ENCODE results near the gene CNPPD1.

The CNPPD1 gene

GRCh38 chr2:219199470-219200211 is 22.9 kb upstream of the CNPPD1 start:
- H3K9ac ChIP-seq (ENCODE audit: low read length in 5 of 5): no peak overlapping the region
- H3K9me3 ChIP-seq (ENCODE audit: control insufficient read depth in 5 of 5, low read length in 5 of 5): no peaks in the 10 kb centered on the region
- no peaks in the 10 kb centered on the region for H3K36me3 ChIP-seq (ENCODE audit: control insufficient read depth in 5 of 5, insufficient read depth in 5 of 5, low read length in 5 of 5)
- H3K4me1 ChIP-seq (ENCODE audit: control insufficient read depth in 5 of 5, insufficient read depth in 5 of 5, low read length in 5 of 5): peaks cover 0 to 12% (median 7%) of the 10 kb centered on the region in 5 donors
- peaks cover 0 to 3% (median 0%) of the 10 kb centered on the region in 5 donors for H3K27me3 ChIP-seq (ENCODE audit: control insufficient read depth in 5 of 5, insufficient read depth in 4 of 5, low read length in 5 of 5)
- no peak overlapping the region for H3K4me3 ChIP-seq (ENCODE audit: low read depth in 1 of 5, low read length in 5 of 5)
- H3K27ac ChIP-seq (ENCODE audit: low read depth, low read length): no peak overlapping the region

GRCh38 chr2:219198974-219199373 is 22.2 kb upstream of the CNPPD1 start:
- H3K9ac ChIP-seq (ENCODE audit: low read length in 5 of 5): no peak overlapping the region
- H3K4me1 ChIP-seq (ENCODE audit: control insufficient read depth in 5 of 5, insufficient read depth in 5 of 5, low read length in 5 of 5): peaks cover 0 to 12% (median 7%) of the 10 kb centered on the region in 5 donors
- no peaks in the 10 kb centered on the region for H3K36me3 ChIP-seq (ENCODE audit: control insufficient read depth in 5 of 5, insufficient read depth in 5 of 5, low read length in 5 of 5)
- H3K9me3 ChIP-seq (ENCODE audit: control insufficient read depth in 5 of 5, low read length in 5 of 5): no peaks in the 10 kb centered on the region
- no peak overlapping the region for H3K27ac ChIP-seq (ENCODE audit: low read depth, low read length)
- peaks cover 0 to 3% (median 0%) of the 10 kb centered on the region in 5 donors for H3K27me3 ChIP-seq (ENCODE audit: control insufficient read depth in 5 of 5, insufficient read depth in 4 of 5, low read length in 5 of 5)
- no peak overlapping the region for H3K4me3 ChIP-seq (ENCODE audit: low read depth in 1 of 5, low read length in 5 of 5)

- Histone ChIP-seq H3K9ac (ENCODE audit: low read length in 5 of 5) (no peak overlapping the region), H3K36me3 (ENCODE audit: control insufficient read depth in 5 of 5, insufficient read depth in 5 of 5, low read length in 5 of 5) (no peaks in the 10 kb centered on the region), H3K4me1 (ENCODE audit: control insufficient read depth in 5 of 5, insufficient read depth in 5 of 5, low read length in 5 of 5) (peaks cover 0 to 12% (median 7%) of the 10 kb centered on the region in 5 donors), H3K9me3 (ENCODE audit: control insufficient read depth in 5 of 5, low read length in 5 of 5) (no peaks in the 10 kb centered on the region), H3K27me3 (ENCODE audit: control insufficient read depth in 5 of 5, insufficient read depth in 4 of 5, low read length in 5 of 5) (peaks cover 0 to 3% (median 0%) of the 10 kb centered on the region in 5 donors), H3K4me3 (ENCODE audit: low read depth in 1 of 5, low read length in 5 of 5) (no peak overlapping the region), H3K27ac (ENCODE audit: low read depth, low read length) (no peak overlapping the region)
These were observed 20.7 kb upstream of the CNPPD1 start for GRCh38 chr2:219197388-219197787.

GRCh38 chr2:219186754-219187456 is 10.2 kb upstream of the CNPPD1 start:
- Histone ChIP-seq H3K9ac (ENCODE audit: low read length in 5 of 5) (no peak overlapping the region), H3K27ac (ENCODE audit: low read depth, low read length) (no peak overlapping the region), H3K36me3 (ENCODE audit: control insufficient read depth in 5 of 5, insufficient read depth in 5 of 5, low read length in 5 of 5) (peaks cover 12 to 33% (median 30%) of the 10 kb centered on the region in 5 donors), H3K27me3 (ENCODE audit: control insufficient read depth in 5 of 5, insufficient read depth in 4 of 5, low read length in 5 of 5) (no peaks in the 10 kb centered on the region), H3K4me3 (ENCODE audit: low read depth in 1 of 5, low read length in 5 of 5) (no peak overlapping the region), H3K4me1 (ENCODE audit: control insufficient read depth in 5 of 5, insufficient read depth in 5 of 5, low read length in 5 of 5) (peaks cover 0 to 10% (median 0%) of the 10 kb centered on the region in 5 donors), H3K9me3 (ENCODE audit: control insufficient read depth in 5 of 5, low read length in 5 of 5) (no peaks in the 10 kb centered on the region)

- H3K9me3 ChIP-seq (ENCODE audit: control insufficient read depth in 5 of 5, low read length in 5 of 5): no peaks in the 10 kb centered on the region
- no peak overlapping the region for H3K9ac ChIP-seq (ENCODE audit: low read length in 5 of 5)
- H3K27ac ChIP-seq (ENCODE audit: low read depth, low read length): no peak overlapping the region
- no peaks in the 10 kb centered on the region for H3K27me3 ChIP-seq (ENCODE audit: control insufficient read depth in 5 of 5, insufficient read depth in 4 of 5, low read length in 5 of 5)
- H3K4me1 ChIP-seq (ENCODE audit: control insufficient read depth in 5 of 5, insufficient read depth in 5 of 5, low read length in 5 of 5): peaks cover 0 to 18% (median 6%) of the 10 kb centered on the region in 5 donors
- peaks cover 12 to 58% (median 54%) of the 10 kb centered on the region in 5 donors for H3K36me3 ChIP-seq (ENCODE audit: control insufficient read depth in 5 of 5, insufficient read depth in 5 of 5, low read length in 5 of 5)
- no peak overlapping the region for H3K4me3 ChIP-seq (ENCODE audit: low read depth in 1 of 5, low read length in 5 of 5)
These were observed 7.4 kb upstream of the CNPPD1 start for GRCh38 chr2:219184121-219184520.

GRCh38 chr2:219183151-219183772 is 6.5 kb upstream of the CNPPD1 start:
- Histone ChIP-seq H3K36me3 (ENCODE audit: control insufficient read depth in 5 of 5, insufficient read depth in 5 of 5, low read length in 5 of 5) (peaks cover 12 to 58% (median 54%) of the 10 kb centered on the region in 5 donors), H3K27ac (ENCODE audit: low read depth, low read length) (no peak overlapping the region)

GRCh38 chr2:219182331-219183150 is 5.8 kb upstream of the CNPPD1 start:
- Histone ChIP-seq H3K27ac (ENCODE audit: low read depth, low read length) (no peak overlapping the region), H3K36me3 (ENCODE audit: control insufficient read depth in 5 of 5, insufficient read depth in 5 of 5, low read length in 5 of 5) (peaks cover 12 to 58% (median 54%) of the 10 kb centered on the region in 5 donors), H3K27me3 (ENCODE audit: control insufficient read depth in 5 of 5, insufficient read depth in 4 of 5, low read length in 5 of 5) (no peaks in the 10 kb centered on the region), H3K9ac (ENCODE audit: low read length in 5 of 5) (peak overlapping the region in 2 of 5 donors; percentile 11 to 35), H3K4me3 (ENCODE audit: low read depth in 1 of 5, low read length in 5 of 5) (no peak overlapping the region), H3K9me3 (ENCODE audit: control insufficient read depth in 5 of 5, low read length in 5 of 5) (no peaks in the 10 kb centered on the region), H3K4me1 (ENCODE audit: control insufficient read depth in 5 of 5, insufficient read depth in 5 of 5, low read length in 5 of 5) (peaks cover under 1 to 25% (median 17%) of the 10 kb centered on the region in 5 donors)

More at GRCh38 chr2:219183151-219183772, 6.5 kb upstream of the CNPPD1 start:
- Histone ChIP-seq H3K4me1 (ENCODE audit: control insufficient read depth in 5 of 5, insufficient read depth in 5 of 5, low read length in 5 of 5) (peaks cover 0 to 24% (median 13%) of the 10 kb centered on the region in 5 donors), H3K27me3 (ENCODE audit: control insufficient read depth in 5 of 5, insufficient read depth in 4 of 5, low read length in 5 of 5) (no peaks in the 10 kb centered on the region), H3K4me3 (ENCODE audit: low read depth in 1 of 5, low read length in 5 of 5) (no peak overlapping the region), H3K9me3 (ENCODE audit: control insufficient read depth in 5 of 5, low read length in 5 of 5) (no peaks in the 10 kb centered on the region), H3K9ac (ENCODE audit: low read length in 5 of 5) (no peak overlapping the region)

- Histone ChIP-seq H3K4me3 (ENCODE audit: low read depth in 1 of 5, low read length in 5 of 5) (no peak overlapping the region), H3K4me1 (ENCODE audit: control insufficient read depth in 5 of 5, insufficient read depth in 5 of 5, low read length in 5 of 5) (peaks cover 2 to 32% (median 26%) of the 10 kb centered on the region in 5 donors), H3K9me3 (ENCODE audit: control insufficient read depth in 5 of 5, low read length in 5 of 5) (no peaks in the 10 kb centered on the region), H3K9ac (ENCODE audit: low read length in 5 of 5) (no peak overlapping the region), H3K27ac (ENCODE audit: low read depth, low read length) (no peak overlapping the region), H3K36me3 (ENCODE audit: control insufficient read depth in 5 of 5, insufficient read depth in 5 of 5, low read length in 5 of 5) (peaks cover 12 to 58% (median 54%) of the 10 kb centered on the region in 5 donors), H3K27me3 (ENCODE audit: control insufficient read depth in 5 of 5, insufficient read depth in 4 of 5, low read length in 5 of 5) (no peaks in the 10 kb centered on the region)
These were observed 4.8 kb upstream of the CNPPD1 start for GRCh38 chr2:219181531-219181930.

- H3K27me3 ChIP-seq (ENCODE audit: control insufficient read depth in 5 of 5, insufficient read depth in 4 of 5, low read length in 5 of 5): no peaks in the 10 kb centered on the region
- peaks cover 12 to 58% (median 54%) of the 10 kb centered on the region in 5 donors for H3K36me3 ChIP-seq (ENCODE audit: control insufficient read depth in 5 of 5, insufficient read depth in 5 of 5, low read length in 5 of 5)
- no peak overlapping the region for H3K27ac ChIP-seq (ENCODE audit: low read depth, low read length)
- H3K9ac ChIP-seq (ENCODE audit: low read length in 5 of 5): no peak overlapping the region
- no peak overlapping the region for H3K4me3 ChIP-seq (ENCODE audit: low read depth in 1 of 5, low read length in 5 of 5)
- H3K9me3 ChIP-seq (ENCODE audit: control insufficient read depth in 5 of 5, low read length in 5 of 5): no peaks in the 10 kb centered on the region
- H3K4me1 ChIP-seq (ENCODE audit: control insufficient read depth in 5 of 5, insufficient read depth in 5 of 5, low read length in 5 of 5): peaks cover 2 to 36% (median 32%) of the 10 kb centered on the region in 5 donors
These were observed 4.2 kb upstream of the CNPPD1 start for GRCh38 chr2:219180961-219181360.
